ENCODE results near the gene FCGR3B.
"Not testable (repeated sequence)": the region's sequence is repeated elsewhere in the genome, so short reads cannot be mapped to it uniquely, and the experiment has no call there.

FCGR3B gene

GRCh38 chr1:161605024-161605423 lies 26.0 kb downstream of the FCGR3B start:
- not testable (repeated sequence) for DNase-seq

DNA sequence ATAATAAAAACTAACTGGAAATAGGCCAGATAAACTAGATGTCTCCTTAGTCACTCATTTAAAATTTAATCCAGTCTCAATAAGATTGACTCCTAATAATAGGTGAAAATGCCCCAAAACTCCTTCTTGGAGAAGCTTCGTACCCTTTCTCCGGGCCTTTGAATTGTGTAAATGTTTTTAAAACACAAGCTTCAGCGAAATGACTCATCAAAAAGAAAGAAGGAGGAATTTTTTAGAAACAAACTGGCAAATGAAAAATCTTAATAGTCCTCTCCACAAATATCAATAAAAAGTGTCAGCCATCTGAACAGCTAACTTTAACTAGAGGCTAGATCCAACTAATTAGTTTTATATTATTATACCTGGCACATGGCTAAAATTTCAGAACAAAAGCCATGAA lies 33.9 kb downstream of the FCGR3B start:
- not testable (repeated sequence) for DNase-seq

GRCh38 chr1:161595583-161595982 lies 35.4 kb downstream of the FCGR3B start:
- not testable (repeated sequence) for DNase-seq

GRCh38 chr1:161595173-161595572 lies 35.8 kb downstream of the FCGR3B start:
- DNase-seq, result not testable (repeated sequence)

DNA sequence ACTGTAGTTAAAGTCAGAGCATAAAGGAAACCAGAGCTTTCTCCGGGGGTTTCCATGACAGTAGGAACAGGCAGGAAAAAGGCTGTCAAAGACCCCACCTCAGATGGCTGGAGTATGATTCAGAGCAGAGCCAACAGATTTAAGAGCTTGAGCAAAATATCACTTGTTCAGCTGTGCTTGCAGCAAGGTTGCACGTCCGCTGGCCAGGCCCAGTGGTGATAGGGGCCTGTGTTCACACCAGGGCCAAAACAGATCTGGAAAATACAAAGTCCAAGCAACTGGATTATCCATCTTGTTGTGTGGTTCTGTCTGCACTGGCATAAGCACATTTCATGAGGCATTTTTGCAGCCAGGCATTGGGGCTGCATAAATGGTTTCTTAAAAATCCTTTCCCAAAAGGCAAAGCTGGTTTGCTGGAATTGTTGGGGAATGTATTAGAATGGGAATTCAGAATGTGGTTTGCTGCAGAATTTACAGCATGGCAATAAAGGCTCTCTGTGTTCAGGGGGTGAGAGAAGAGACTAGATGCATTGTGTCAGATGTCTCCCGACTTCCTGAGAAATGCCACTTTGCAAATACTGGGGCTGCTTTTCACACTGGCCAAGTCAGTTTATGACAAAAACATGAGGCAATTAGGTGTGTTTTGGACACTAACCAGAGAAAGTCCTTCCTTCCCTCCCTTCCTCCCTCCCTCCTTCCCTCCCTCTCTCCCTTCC lies 36.5 kb downstream of the FCGR3B start:
- DNase-seq, result not testable (repeated sequence)

GRCh38 chr1:161593092-161593755 lies 37.8 kb downstream of the FCGR3B start:
- not testable (repeated sequence) for DNase-seq

DNA sequence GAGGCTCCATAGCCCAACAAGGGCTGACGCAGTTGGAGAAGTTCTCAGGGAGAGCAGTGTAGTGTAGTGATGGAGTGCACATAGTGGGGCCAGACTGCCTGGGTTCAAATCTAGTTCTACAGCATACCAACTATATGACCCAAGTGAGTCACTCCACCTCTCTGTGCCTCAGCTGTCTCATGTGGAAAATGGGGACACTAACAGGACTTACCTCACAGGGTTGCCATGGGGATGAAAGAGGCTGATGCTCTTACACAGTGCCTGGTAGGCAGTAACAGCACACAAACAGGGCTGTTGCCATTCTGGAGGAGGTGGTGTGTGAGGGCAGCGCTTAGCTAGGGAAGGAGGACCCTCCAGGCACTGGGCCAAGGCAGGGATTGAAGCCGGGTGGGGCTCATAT lies 38.4 kb downstream of the FCGR3B start:
- DNase-seq, result not testable (repeated sequence)

GRCh38 chr1:161589920-161590319 lies 41.1 kb downstream of the FCGR3B start:
- not testable (repeated sequence) for DNase-seq

GRCh38 chr1:161589365-161589764 lies 41.6 kb downstream of the FCGR3B start:
- not testable (repeated sequence) for DNase-seq

DNA sequence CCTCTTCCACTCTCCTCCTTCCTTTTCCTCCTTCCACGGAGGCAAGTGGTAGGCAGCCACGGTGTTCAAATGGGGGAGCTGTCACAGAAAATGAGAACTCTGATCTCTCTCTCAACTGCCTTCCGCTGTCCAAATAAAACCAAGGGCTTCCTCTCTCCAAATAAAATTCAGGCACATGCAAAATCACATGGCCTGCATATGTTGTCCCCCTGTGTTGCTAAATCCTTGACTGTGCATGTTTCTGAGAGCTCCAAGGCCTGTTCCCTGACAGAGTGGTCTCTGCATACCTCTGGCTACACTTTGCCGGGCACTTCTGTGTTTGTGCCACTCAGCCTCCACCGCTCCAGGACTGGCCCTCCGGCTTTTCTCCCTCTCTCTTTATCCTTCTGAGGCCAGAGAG lies 42.4 kb downstream of the FCGR3B start:
- not testable (repeated sequence) for DNase-seq

DNA sequence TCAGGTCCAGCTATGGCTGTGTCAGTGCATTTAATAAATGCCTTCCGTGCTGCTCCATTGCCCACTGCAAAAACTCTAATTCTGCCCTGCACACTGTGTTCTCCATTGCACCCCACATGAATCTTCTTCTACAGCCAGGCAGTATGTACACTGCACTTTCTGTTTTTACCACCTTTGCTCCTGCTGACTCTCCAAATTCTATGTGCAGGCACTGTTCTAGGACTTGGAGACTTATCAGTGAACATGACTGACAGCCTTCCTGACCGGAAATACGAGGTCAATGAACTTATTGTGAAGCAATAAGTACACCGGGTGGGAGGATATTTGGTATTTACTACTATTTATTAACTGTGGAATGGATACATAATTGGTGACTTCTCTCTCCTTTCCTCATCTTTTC lies 48.1 kb downstream of the FCGR3B start:
- DNase-seq, result not testable (repeated sequence)

GRCh38 chr1:161580879-161581537 lies 50.0 kb downstream of the FCGR3B start:
- not testable (repeated sequence) for DNase-seq

DNA sequence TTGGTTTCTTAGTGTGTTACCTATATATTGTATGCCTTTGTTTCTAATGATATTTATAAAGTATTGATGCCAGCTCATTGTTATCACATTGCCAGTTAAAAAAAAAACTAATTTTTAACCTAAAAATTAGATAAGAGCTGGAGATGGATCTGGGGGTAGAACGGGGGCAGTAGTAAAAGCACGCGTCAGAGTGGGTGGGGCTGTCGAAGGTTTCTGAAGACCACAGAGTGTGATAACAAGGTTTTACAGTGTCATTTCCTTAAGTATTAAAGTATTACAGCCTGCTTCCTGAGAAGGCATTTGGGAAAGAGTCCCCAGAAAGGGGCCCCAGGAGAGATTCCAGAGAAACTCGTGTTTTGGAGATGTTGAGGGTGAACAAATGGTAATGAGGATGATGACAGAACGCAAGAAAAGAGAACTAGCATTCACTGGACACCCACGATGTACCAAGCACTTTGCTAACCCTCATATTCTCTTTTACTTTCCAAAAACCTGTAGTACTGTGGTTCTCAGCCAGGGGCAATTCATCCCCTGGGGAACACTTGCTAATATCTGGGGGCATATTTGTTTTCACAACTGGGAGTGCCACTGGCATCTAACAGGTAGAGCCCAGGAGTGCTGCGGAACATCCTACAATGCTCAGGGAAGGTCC lies 51.0 kb downstream of the FCGR3B start:
- not testable (repeated sequence) for DNase-seq

- DNase-seq, result not testable (repeated sequence)
Observed at GRCh38 chr1:161576676-161577075, 54.3 kb downstream of the FCGR3B start.

Data from NCI-H2107 (cell line).